Urinary bladder (tissue), 4 donors: Measurements from ENCODE around the gene PROX2. TPM values are rescaled to one million over a fixed set of nuclear protein-coding genes. Genes with fewer than 3 reads are reported as not detected.

ENCODE experiments used
- DNase-seq: peaks from one replicate; pipeline ENCODE4 v3.0.0-alpha.2; 2015; ENCODE audit errors: extremely low spot score
- H3K27ac ChIP-seq: one replicate; pipeline ENCODE4 v1.5.1; 2013; ENCODE audit warnings: low read depth, mild to moderate bottlenecking, moderate library complexity
- H3K36me3 ChIP-seq: one replicate; pipeline ENCODE4 v1.6.1; 2013; ENCODE audit warnings: mild to moderate bottlenecking, moderate library complexity; ENCODE audit not compliant: insufficient read depth
- H3K4me1 ChIP-seq: one replicate; pipeline ENCODE4 v1.6.1; 2013; ENCODE audit warnings: mild to moderate bottlenecking, moderate library complexity; ENCODE audit not compliant: insufficient read depth
- H3K4me3 ChIP-seq: one replicate; pipeline ENCODE4 v1.5.1; 2013; ENCODE audit warnings: low read depth, low read length
- WGBS: extraction: QIAGEN DNeasy Blood & Tissue Kit; methylation state at CpG from one replicate; pipeline ENCODE4 v1.1.7; 2013; 5-methylcytosine and 5-hydroxymethylcytosine counted together
- polyA plus RNA-seq: library from polyadenylated mRNA; stranded (reverse); fragments of 200-250 nt; gene quantifications from one replicate; pipeline ENCODE4 v1.2.3, GENCODE V29; 2013
- total RNA-seq: library from RNA; depleted of rRNA; stranded (reverse); fragments of >200 nt; gene quantifications from one replicate; pipeline ENCODE4 v1.2.3, GENCODE V29; 2014
- donor health status: healthy with polysubstance abuse.
- donor health status: healthy.

Gene PROX2
- total and polyA plus RNA-seq, 2 donors: not detected

DNA sequence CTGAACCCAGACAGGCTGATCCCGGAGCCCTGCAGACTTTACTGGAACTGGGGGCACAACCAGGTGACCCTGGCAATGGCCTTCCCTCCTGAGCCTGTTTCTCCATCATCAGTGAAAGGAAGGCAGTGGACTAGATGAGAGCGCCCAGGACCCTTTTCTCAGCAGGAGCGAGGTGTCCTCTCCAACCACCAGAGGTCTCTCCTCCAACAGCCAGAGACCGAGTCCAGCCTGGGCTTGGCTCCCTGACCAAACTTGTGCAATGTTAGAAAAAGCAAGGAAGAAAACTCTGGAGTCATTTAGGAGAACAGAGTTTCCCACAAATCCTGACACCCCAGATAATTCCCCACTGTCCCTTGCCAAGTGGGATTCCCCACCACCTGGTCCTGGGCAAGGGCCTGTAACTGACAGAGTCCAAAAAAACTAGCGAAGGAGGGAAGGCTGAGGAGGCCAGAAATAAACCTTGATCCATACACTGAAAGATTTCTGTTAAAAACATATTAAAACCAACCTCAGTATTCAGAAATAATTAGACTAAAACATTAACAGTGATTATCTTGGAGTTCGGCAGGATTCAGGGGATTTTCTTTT lies 38.1 kb upstream of the PROX2 start:
- Histone ChIP-seq H3K27ac (no peak overlapping the region), H3K4me3 (no peak overlapping the region), H3K4me1 (no peaks in the 10 kb centered on the region), H3K36me3 (no peaks in the 10 kb centered on the region)
- DNase-seq: peak; percentile 49
- 42% methylated on average over 6 of the region's 6 CpGs for WGBS

DNA sequence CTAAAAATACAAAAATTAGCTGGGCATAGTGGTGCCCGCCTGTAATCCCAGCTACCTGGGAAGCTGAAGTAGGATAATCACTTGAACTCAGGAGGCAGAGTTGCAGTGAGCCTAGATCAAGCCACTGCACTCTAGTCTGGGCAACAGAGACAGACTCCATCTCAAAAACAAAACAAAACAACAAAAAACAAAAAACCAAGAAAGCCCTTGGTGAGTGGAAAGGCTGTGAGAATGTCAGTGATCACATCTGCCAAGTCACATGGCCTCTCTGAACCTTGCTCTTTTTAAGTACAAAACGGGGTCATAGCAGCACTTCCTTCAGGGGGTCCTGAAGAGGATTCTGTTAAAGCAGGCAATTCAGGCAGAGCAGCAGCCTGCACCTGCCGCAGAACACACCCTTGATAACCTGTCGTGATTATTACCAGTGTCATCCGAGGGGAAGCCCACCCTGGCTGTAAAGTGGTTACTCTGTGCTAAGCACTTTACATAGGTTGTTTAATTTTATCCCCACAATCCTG lies 37.5 kb upstream of the PROX2 start:
- WGBS: 72% methylated on average over 5 of the region's 5 CpGs
- no peaks in the 10 kb centered on the region for H3K36me3 ChIP-seq
- no peak overlapping the region for H3K27ac ChIP-seq
- H3K4me1 ChIP-seq: no peaks in the 10 kb centered on the region
- no peak for DNase-seq
- no peak overlapping the region for H3K4me3 ChIP-seq

DNA sequence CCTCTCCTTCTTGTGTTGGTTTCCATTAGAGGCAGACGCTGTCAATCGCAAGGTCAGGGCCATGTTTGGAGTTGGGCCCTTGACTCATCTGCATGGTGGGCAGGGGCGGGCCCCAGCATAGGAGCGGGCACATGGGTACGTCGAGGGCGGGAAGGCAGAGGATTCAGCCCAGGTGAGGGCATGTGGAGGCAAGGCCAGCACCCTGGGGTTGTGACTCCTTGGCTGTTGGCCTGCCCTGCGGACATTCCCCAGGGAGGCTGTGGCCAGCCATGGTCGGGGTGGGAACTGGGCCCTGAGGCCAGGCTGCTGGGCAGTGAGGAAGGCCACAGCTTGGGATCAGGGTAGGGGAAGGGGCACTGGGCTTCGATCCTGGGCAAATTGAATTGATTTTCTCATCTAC lies 36.9 kb upstream of the PROX2 start:
- Histone ChIP-seq H3K4me3 (no peak overlapping the region), H3K27ac (no peak overlapping the region), H3K36me3 (no peaks in the 10 kb centered on the region), H3K4me1 (no peaks in the 10 kb centered on the region)
- no peak for DNase-seq
- WGBS: 95% methylated on average over 10 of the region's 10 CpGs

DNA sequence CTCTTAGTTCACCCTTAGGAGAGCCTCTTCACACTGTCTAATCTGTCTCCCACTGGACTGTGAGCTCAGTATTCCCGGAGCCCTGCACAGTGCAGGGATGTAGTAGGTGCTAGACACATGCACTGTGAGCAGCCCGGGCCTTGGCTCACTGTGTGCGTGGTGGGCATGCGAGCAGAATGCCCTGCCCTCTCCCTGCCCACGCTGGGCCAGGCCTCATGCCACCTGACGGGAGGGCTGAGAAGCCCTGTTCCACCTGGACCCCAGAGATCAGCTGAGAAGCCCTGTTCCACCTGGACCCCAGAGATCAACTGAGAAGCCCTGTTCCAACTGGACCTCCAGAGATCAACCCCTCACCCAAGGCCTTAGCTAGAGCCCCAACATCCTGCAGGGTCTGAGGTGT lies 36.2 kb upstream of the PROX2 start:
- Histone ChIP-seq H3K4me3 (no peak overlapping the region), H3K36me3 (no peaks in the 10 kb centered on the region), H3K27ac (no peak overlapping the region), H3K4me1 (no peaks in the 10 kb centered on the region)
- 93% methylated on average over 6 of the region's 6 CpGs for WGBS
- no peak for DNase-seq

DNA sequence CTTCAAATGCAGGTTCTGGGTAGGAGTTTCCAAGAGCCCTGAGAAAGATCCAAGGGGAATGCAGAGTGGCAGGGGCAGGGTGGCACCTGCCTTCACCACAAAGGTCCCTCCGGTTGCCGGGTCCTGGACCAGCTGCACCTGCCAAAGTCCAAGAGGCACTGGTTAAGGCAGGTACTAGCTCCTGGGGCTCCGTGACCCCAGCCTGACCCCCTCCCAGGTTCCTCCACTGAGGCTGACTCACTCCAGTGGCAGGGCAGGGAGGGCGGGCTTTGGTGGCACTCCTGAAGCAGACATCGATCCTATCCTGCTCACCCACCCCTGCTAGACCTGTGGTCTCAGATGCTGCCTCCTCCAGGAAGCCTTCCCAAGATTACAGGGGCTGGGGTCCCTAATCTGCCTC lies 35.8 kb upstream of the PROX2 start:
- Histone ChIP-seq H3K27ac (no peak overlapping the region), H3K4me3 (no peak overlapping the region), H3K36me3 (no peaks in the 10 kb centered on the region), H3K4me1 (no peaks in the 10 kb centered on the region)
- 88% methylated on average over 5 of the region's 5 CpGs for WGBS
- no peak for DNase-seq

DNA sequence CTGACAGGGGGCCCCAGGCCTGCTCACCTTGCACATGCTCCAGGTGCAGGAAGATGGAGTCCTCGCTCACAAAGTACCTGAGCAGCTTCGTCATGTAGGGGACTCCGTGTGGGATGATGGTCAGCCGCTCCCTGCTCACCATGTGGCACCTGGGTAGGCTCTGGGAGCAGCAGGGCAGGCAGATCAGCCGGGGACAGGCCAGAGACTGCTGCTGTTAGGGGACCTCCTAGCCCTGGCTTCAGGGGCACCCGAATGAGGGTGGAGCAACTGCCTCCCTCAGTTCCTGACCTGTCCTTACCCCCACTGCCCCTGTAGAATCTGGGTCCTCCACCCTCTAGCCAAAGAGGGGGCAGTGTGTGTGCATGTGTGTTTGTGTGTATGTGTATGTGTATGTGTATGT lies 35.3 kb upstream of the PROX2 start:
- Histone ChIP-seq H3K36me3 (no peaks in the 10 kb centered on the region), H3K4me3 (no peak overlapping the region)
- 89% methylated on average over 6 of the region's 6 CpGs for WGBS

DNA sequence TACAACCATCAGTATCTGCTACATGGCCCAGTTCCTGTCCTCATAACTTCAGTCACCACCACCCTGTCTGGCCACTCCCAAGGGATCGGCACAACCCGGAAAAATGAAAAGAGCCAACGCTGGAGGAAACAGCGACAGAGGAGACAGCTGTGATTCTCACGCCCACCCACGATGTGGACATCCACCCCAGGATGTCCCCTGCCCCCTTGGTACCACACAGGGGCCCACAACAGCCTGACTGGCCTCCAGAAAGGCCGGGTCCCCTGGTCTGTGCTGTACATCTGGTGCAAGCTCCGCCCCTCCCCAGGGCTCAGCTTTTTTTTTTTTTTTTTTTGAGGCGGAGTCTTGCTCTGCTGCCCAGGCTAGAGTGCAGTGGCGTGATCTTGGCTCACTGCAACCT lies 34.6 kb upstream of the PROX2 start:
- Histone ChIP-seq H3K27ac (no peak overlapping the region), H3K36me3 (no peaks in the 10 kb centered on the region), H3K4me3 (no peak overlapping the region), H3K4me1 (no peaks in the 10 kb centered on the region)
- no peak for DNase-seq
- WGBS: 68% methylated on average over 10 of the region's 10 CpGs

More for the DNA sequence above, 35.3 kb upstream of the PROX2 start:
- no peak for DNase-seq
- H3K27ac ChIP-seq: no peak overlapping the region
- no peaks in the 10 kb centered on the region for H3K4me1 ChIP-seq

DNA sequence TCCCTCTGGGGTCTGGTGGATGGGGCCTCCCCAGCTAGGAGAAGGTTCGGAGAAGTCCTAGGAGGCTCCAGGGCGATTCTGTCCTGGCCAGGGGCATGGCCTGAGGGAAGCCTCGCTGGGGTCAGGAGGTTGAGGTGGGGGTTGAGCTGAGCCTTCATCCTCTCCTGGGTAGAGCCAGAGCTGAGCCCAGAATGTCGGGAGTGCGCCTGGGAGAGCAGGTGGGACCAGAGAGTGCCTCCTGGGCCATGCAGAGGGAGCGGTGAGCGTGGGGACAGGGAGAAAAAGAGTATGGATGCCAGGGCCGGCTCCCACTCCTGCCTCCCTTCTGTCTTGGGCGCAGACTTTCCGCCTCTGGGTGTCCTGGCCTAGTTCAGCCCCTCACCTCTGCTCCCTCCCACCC lies 34.0 kb upstream of the PROX2 start:
- H3K27ac ChIP-seq: no peak overlapping the region
- WGBS: 92% methylated on average over 10 of the region's 10 CpGs
- H3K4me3 ChIP-seq: no peak overlapping the region
- no peak for DNase-seq
- H3K4me1 ChIP-seq: no peaks in the 10 kb centered on the region
- H3K36me3 ChIP-seq: no peaks in the 10 kb centered on the region

DNA sequence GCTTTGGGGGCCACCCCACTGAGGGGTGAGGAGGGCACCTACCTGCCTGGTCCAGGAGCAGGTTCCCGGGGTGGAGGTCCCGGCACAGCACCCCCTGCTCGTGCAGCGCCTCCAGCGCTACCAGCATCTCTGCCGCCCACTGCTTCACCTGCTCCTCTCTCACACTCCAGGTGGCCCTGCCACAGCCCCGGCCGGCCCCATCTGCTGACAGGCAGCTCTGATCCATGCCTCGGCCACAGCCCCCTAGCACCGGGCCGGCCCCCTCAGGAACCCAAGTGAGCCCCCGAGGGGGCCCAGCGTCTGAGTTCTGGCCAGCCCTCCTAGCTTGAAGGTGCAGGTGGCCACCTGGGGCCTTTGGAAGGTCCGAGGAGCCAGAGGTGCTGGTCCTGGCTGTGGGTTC lies 33.6 kb upstream of the PROX2 start:
- Histone ChIP-seq H3K4me1 (no peaks in the 10 kb centered on the region), H3K36me3 (no peaks in the 10 kb centered on the region), H3K27ac (no peak overlapping the region), H3K4me3 (no peak overlapping the region)
- DNase-seq: no peak
- 92% methylated on average over 14 of the region's 14 CpGs for WGBS

DNA sequence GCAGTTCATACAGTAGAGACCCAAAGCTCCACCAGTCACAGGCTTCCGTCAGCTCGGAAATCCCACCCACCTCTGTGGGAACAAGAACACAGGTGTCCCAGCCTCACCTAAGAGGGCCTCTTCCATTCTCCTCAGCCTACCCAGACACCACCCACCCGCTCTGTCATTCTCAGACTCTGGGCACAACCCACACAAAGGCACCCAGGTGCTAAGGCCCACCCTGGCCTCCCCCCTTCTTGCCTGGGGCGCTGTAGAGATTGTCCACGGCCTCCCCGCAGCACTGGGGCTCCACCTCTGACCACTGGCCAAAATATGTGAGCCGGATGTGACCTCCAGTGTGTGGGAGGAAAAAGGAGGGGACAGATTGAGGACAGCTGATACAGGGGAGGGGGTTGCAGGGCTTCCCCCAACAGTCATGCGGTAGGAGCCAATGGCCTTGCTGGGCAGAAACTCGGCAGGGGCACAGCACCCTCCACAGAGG lies 33.0 kb upstream of the PROX2 start:
- WGBS: 79% methylated on average over 9 of the region's 9 CpGs
- Histone ChIP-seq H3K36me3 (no peaks in the 10 kb centered on the region), H3K27ac (no peak overlapping the region), H3K4me1 (no peaks in the 10 kb centered on the region), H3K4me3 (no peak overlapping the region)
- DNase-seq: no peak

DNA sequence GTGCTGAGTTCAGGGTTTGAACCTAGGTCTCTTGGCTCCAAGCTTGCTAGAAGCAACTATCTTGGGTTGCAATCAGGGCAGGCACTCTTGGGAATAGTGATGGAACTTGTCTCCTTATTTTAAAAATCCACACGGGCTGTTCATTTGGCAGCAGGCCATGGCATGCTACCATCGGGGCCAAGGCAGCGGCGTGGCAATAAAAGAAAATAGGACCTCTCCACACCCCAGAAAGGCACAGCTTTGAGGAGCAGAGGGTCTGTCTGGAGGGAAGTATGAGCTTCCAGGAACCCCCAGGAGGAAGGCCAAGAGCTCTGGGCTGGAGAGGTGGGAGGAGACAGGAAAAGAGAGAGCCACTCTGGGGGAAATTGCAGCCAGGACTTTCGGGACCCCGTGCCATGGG lies 31.8 kb upstream of the PROX2 start:
- H3K4me3 ChIP-seq: no peak overlapping the region
- no peak for DNase-seq
- peaks cover 5% of the 10 kb centered on the region for H3K36me3 ChIP-seq
- no peaks in the 10 kb centered on the region for H3K4me1 ChIP-seq
- no peak overlapping the region for H3K27ac ChIP-seq
- 29% methylated on average over 6 of the region's 6 CpGs for WGBS

DNA sequence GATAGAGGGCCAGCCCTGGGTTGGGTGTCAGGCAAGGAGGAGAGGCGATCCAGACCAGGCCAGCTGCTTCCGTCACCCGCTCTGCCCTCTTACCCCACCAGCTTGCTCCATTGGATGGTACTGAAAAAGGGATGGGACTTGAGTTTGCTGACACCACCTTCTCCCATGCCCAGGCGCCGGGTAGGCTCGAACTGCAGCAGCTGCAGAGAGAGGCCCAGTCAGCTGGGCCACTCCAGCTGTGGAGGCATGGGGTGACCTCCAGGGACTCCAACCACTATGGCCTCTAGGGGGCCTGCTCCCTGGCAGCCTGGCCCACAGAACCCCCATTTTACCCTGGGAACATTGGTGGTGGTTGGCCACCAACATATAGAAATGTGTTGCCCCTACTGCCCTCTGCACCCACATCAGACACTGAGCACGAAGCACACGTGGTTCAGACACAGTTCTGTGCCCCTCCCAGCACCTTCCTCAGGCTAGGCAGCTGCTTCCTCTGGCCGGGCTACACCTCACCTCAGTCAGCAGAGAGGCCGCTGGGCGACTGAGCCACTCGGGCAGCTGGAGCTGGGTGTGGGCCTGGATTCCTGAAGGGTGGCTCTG lies 31.1 kb upstream of the PROX2 start:
- peaks cover 5% of the 10 kb centered on the region for H3K36me3 ChIP-seq
- no peak for DNase-seq
- no peak overlapping the region for H3K4me3 ChIP-seq
- H3K27ac ChIP-seq: no peak overlapping the region
- no peaks in the 10 kb centered on the region for H3K4me1 ChIP-seq
- WGBS: 81% methylated on average over 12 of the region's 12 CpGs

DNA sequence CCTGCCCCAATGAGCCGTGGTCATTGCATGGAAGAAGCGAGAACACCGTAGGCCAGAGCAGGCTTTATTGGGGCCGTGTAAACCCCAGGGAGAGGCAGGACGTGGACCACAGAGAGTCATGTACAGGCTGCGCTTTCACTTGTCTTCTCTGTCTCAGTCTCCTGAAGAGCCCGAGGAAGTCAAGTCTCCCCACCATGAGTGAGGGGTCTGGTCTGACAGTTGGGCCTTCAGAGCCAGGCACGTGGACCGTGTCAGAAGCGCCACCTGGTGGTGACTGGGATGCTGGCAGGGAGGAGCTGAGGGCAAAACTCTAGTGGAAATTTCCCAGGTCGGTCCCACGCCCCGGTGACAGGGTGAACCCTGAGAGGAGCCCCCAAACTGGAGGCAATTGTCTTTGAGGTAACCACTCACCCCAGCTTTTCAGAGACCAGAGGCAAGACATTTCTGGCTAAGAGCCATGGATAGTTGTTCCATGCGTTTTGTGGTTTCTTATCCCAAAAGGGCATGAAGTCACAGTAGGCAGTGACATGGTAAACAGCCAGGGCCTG lies 29.7 kb upstream of the PROX2 start:
- 46% methylated on average over 14 of the region's 14 CpGs for WGBS
- no peaks in the 10 kb centered on the region for H3K4me1 ChIP-seq
- no peak for DNase-seq
- H3K27ac ChIP-seq: no peak overlapping the region
- H3K36me3 ChIP-seq: peaks cover 8% of the 10 kb centered on the region
- H3K4me3 ChIP-seq: no peak overlapping the region
